GM21390 (cell line): ENCODE results near the gene IGSF3.
A peak's percentile ranks its signal among the peaks of the same experiment; 100 is the strongest.
"Not testable (repeated sequence)": the region's sequence is repeated elsewhere in the genome, so short reads cannot be mapped to it uniquely, and the experiment has no call there.

Experiments
- ATAC-seq: cut with Tn5 transposase; IDR thresholded peaks from one replicate; pipeline ENCODE4 v1.9.1; 2021; ENCODE audit not compliant: unreplicated experiment

IGSF3 gene

GRCh38 chr1:116603646-116604045 lies 63.9 kb downstream of the IGSF3 start:
- not testable (repeated sequence) for ATAC-seq

GRCh38 chr1:116599369-116599768 lies 68.2 kb downstream of the IGSF3 start:
- not testable (repeated sequence) for ATAC-seq

- not testable (repeated sequence) for ATAC-seq
Measured at GRCh38 chr1:116598420-116599036, 69.0 kb downstream of the IGSF3 start.

- ATAC-seq = peak; percentile 76
Measured at GRCh38 chr1:116597388-116597787, 70.1 kb downstream of the IGSF3 start.

GRCh38 chr1:116596742-116597307 lies 70.7 kb downstream of the IGSF3 start:
- ATAC-seq = not testable (repeated sequence)

GRCh38 chr1:116595946-116596741 lies 71.4 kb downstream of the IGSF3 start:
- ATAC-seq = peak; percentile 46

- not testable (repeated sequence) for ATAC-seq
Measured at GRCh38 chr1:116595065-116595840, 72.3 kb downstream of the IGSF3 start.

- ATAC-seq = not testable (repeated sequence)
Measured at GRCh38 chr1:116593977-116594376, 73.6 kb downstream of the IGSF3 start.

- ATAC-seq = not testable (repeated sequence)
Measured at GRCh38 chr1:116593401-116593800, 74.1 kb downstream of the IGSF3 start.

- ATAC-seq = not testable (repeated sequence)
Measured at GRCh38 chr1:116591951-116592605, 75.5 kb downstream of the IGSF3 start.

- ATAC-seq = not testable (repeated sequence)
Measured at GRCh38 chr1:116591006-116591950, 76.3 kb downstream of the IGSF3 start.

GRCh38 chr1:116590359-116591005 lies 77.1 kb downstream of the IGSF3 start:
- not testable (repeated sequence) for ATAC-seq

- not testable (repeated sequence) for ATAC-seq
Measured at GRCh38 chr1:116589101-116589735, 78.3 kb downstream of the IGSF3 start.

GRCh38 chr1:116587501-116588227 lies 79.9 kb downstream of the IGSF3 start:
- ATAC-seq = no peak

GRCh38 chr1:116586741-116587143 lies 80.8 kb downstream of the IGSF3 start:
- peak; percentile 66 for ATAC-seq

GRCh38 chr1:116585886-116586285 lies 81.6 kb downstream of the IGSF3 start:
- no peak for ATAC-seq

GRCh38 chr1:116581323-116581885 lies 86.1 kb downstream of the IGSF3 start:
- no peak for ATAC-seq
